MCF 10A (cell line): ENCODE data around the gene ZBTB37. TPM values are rescaled to one million over a fixed set of nuclear protein-coding genes. Genes with fewer than 3 reads are reported as not detected.
A peak's percentile ranks its signal among the peaks of the same experiment; 100 is the strongest.

Experiments
- BruUV-seq: library from RNA; stranded (reverse); fragments of 400-500 nt; replicated peaks from 2 replicates; lab custom pipeline; 2021; lab: Mats Ljungman, UMichigan
- CTCF ChIA-PET: fragments of 300-600 bp; sonication (Branson Sonifier 250); formaldehyde crosslinking; extraction: SDS; loops from one replicate; lab custom pipeline; 2021; ENCODE audit warnings: antibody characterized with exemption, inconsistent platforms; lab: Yijun Ruan, JAX
- POLR2A ChIA-PET: fragments of 300-600, 350-650 bp; sonication (Branson Sonifier 250); formaldehyde crosslinking; extraction: SDS; loops from one replicate; lab custom pipeline; 2020; ENCODE audit warnings: antibody characterized with exemption, inconsistent platforms; lab: Yijun Ruan, JAX
- DNase-seq: peaks from one replicate; pipeline ENCODE4 v3.0.0-alpha.2; 2018; ENCODE audit not compliant: unreplicated experiment
- H3K27ac Mint-ChIP-seq: one replicate; pipeline ENCODE4 v1.8.0; 2022; ENCODE audit warnings: mild to moderate bottlenecking, low read depth, mixed read lengths; ENCODE audit not compliant: unreplicated experiment
- H3K27me3 Mint-ChIP-seq: one replicate; pipeline ENCODE4 v1.8.0; 2022; ENCODE audit warnings: mixed read lengths; ENCODE audit not compliant: insufficient read depth, unreplicated experiment
- H3K36me3 Mint-ChIP-seq: one replicate; pipeline ENCODE4 v1.8.0; 2022; ENCODE audit warnings: mild to moderate bottlenecking, moderate library complexity, mixed read lengths; ENCODE audit not compliant: insufficient read depth, unreplicated experiment
- H3K4me1 Mint-ChIP-seq: one replicate; pipeline ENCODE4 v1.8.0; 2022; ENCODE audit warnings: mixed read lengths; ENCODE audit not compliant: insufficient read depth, unreplicated experiment
- H3K4me3 Mint-ChIP-seq: one replicate; pipeline ENCODE4 v1.8.0; 2022; ENCODE audit warnings: mild to moderate bottlenecking, moderate library complexity, mixed read lengths; ENCODE audit not compliant: unreplicated experiment
- H3K9me3 Mint-ChIP-seq: one replicate; pipeline ENCODE4 v1.8.0; 2022; ENCODE audit warnings: mixed read lengths; ENCODE audit not compliant: unreplicated experiment
- CTCF ChIP-seq: fragments of 200-600 bp; IDR thresholded peaks from one replicate; pipeline ENCODE4 v1.8.0; 2022; ENCODE audit warnings: antibody characterized with exemption, mild to moderate bottlenecking; ENCODE audit not compliant: unreplicated experiment
- intact Hi-C: fragments of 100-400 bp; cut with micrococcal nuclease; formaldehyde crosslinking; loops from 2 replicates; pipeline ENCODE4 v1.14.1; 2022
- total RNA-seq: library from RNA; stranded (reverse); gene quantifications from 2 replicates; pipeline ENCODE4 v1.2.3, GENCODE V29; 2022

Gene ZBTB37
- total RNA-seq, 1 experiment from 2014 or later, result 12.8 TPM

DNA sequence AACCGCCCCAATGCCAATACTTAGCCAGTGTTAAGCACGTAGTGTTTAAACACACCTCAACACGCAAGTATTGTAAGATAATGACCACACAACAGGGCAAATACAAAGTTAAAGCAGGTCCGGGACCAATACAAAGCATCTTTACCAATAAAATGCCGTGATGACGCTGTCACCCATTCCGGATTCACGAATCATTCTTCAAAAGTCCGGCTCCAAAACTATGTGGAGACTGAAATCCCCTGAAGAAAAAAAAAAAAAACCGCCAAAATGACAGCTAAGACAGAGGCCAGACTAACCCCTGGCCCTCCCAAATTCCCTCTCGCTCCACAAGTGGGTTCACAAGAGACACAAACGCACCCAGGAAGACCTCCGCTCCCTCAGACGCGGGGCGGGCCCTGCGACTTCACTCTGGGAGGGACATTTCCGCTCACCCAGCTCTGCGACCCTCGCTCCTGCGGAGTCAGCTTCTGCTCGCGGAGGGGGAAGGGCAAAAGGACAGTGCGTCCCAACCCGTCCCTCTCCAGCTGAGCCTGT lies 44.3 kb upstream of the ZBTB37 start:
- Mint-ChIP-seq H3K27ac (peak overlapping the region; percentile 98), H3K4me1 (peaks cover 35% of the 10 kb centered on the region), H3K9me3 (no peaks in the 10 kb centered on the region), H3K4me3 (peak overlapping the region; percentile 97), H3K27me3 (no peaks in the 10 kb centered on the region), H3K36me3 (peaks cover 19% of the 10 kb centered on the region)
- TF ChIP-seq CTCF, result no peak
- CTCF ChIA-PET, result interaction anchor here (0.5 to 6.2 kb wide), 23 partner anchors 10 to 1554 kb away, joined by 3 to 50 read pairs (median 3); partner anchors contain the start of genes KLHL20 and PRDX6
- no peak for DNase-seq
- POLR2A ChIA-PET, result interaction anchor here (0.6 to 8.3 kb wide), 30 partner anchors 9 to 1199 kb away, joined by 3 to 118 read pairs (median 3); partner anchors contain the start of genes GAS5, KLHL20, MRPS14 and PRDX6
- intact Hi-C loops, result loop anchor here (1.0 to 10.0 kb wide), 8 partner anchors 110 to 1078 kb away; partner anchors contain the start of gene KLHL20
- TSS peak; percentile 58 for BruUV-seq

GRCh38 chr1:173824315-173825081 lies 43.7 kb upstream of the ZBTB37 start, which contains the start of the genes CENPL and DARS2:
TSS of gene CENPL (minus strand) at chr1:173824883. CDS start at chr1:173811299, 13,584 bp downstream.
TSS of gene DARS2 (plus strand) at chr1:173824673. CDS start at chr1:173825230, 557 bp downstream.
- ChIA-PET CTCF (interaction anchor here (0.5 to 6.2 kb wide), 32 partner anchors 9 to 1554 kb away, joined by 3 to 50 read pairs (median 4); partner anchors contain the start of genes KLHL20 and PRDX6), POLR2A (interaction anchor here (0.6 to 8.3 kb wide), 35 partner anchors 9 to 1198 kb away, joined by 3 to 118 read pairs (median 3); partner anchors contain the start of genes GAS5, KLHL20, MRPS14 and PRDX6)
- peak within 1 kb of the TSS; percentile 97 for H3K4me3 Mint-ChIP-seq
- DNase-seq, result peak; percentile 100
- no peak for TF ChIP-seq CTCF
- H3K9me3 Mint-ChIP-seq, result no peaks in the 10 kb centered on the region
- no peaks in the 10 kb centered on the region for H3K27me3 Mint-ChIP-seq
- peaks cover 18% of the 10 kb centered on the region for H3K36me3 Mint-ChIP-seq
- intact Hi-C loops, result loop anchor here (1.0 to 10.0 kb wide), 8 partner anchors 110 to 1078 kb away; partner anchors contain the start of gene KLHL20
- H3K27ac Mint-ChIP-seq, result peak within 1 kb of the TSS; percentile 98
- BruUV-seq, result TSS peak; percentile 87
- H3K4me1 Mint-ChIP-seq, result peaks cover 39% of the 10 kb centered on the region

DNA sequence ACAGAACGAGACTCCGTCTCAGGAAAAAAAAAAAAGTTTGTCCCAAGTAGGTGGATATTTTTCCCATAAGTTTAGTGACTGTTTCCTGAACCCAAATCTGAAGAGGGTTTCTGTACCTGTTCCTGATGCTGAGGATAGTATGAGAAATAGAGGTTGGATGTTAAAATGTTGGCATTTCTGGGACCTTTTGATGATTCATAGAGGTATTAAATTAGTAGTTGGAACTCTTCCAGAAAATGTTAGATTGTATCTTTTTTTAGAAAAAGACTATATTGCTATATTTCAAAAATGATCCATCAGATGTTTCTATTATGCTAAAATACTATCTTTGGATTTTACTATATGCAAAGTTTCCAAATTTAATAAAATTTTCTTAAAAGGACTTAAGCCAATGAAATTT lies 40.6 kb upstream of the ZBTB37 start:
- H3K36me3 Mint-ChIP-seq, result peaks cover 32% of the 10 kb centered on the region
- no TSS peak for BruUV-seq
- H3K9me3 Mint-ChIP-seq, result no peaks in the 10 kb centered on the region
- no peak overlapping the region for H3K4me3 Mint-ChIP-seq
- ChIA-PET CTCF (interaction anchor here (0.6 to 6.2 kb wide), 8 partner anchors 10 to 1085 kb away, joined by 3 to 50 read pairs (median 6); partner anchors contain the start of genes PRDX6 and ZBTB37), POLR2A (interaction anchor here (1.0 to 8.3 kb wide), 4 partner anchors 11 to 351 kb away, joined by 3 to 118 read pairs (median 6); partner anchors contain the start of genes GAS5, PRDX6 and ZBTB37)
- intact Hi-C loops, result loop anchor here (10.0 kb wide), 1 partner anchor 1003 kb away; no protein-coding TSS in a partner anchor
- H3K27me3 Mint-ChIP-seq, result no peaks in the 10 kb centered on the region
- peak; percentile 47 for DNase-seq
- H3K4me1 Mint-ChIP-seq, result peaks cover 21% of the 10 kb centered on the region
- no peak overlapping the region for H3K27ac Mint-ChIP-seq
- no peak for TF ChIP-seq CTCF
